K562 (cell line): ENCODE results near the gene SLC2A4. TPM values are rescaled to one million over a fixed set of nuclear protein-coding genes. Genes with fewer than 3 reads are reported as not detected.

Source experiments
- CAMTA2 ChIP-seq: fragments of 250-450 bp; sonication (Bioruptor Pico); conservative IDR thresholded peaks from 2 replicates; pipeline ENCODE4 v1.5.1; 2022
- ETS2 ChIP-seq: IDR thresholded peaks from 2 replicates; pipeline ENCODE4 v1.6.1; 2016; ENCODE audit warnings: borderline replicate concordance, missing genetic modification characterization, mild to moderate bottlenecking, moderate library complexity, missing compliant biosample characterization; ENCODE audit not compliant: poor library complexity, severe bottlenecking
- EZH2 ChIP-seq: IDR thresholded peaks from 2 replicates; pipeline ENCODE4 v1.6.1; 2012; ENCODE audit warnings: low read depth, mild to moderate bottlenecking, inconsistent platforms, low read length, borderline replicate concordance
- FOXA3 ChIP-seq, 2 experiments: fragments of 450-650 bp in 1 of 2; sonication (generic) in 1 of 2; formaldehyde crosslinking; IDR thresholded peaks in 1 of 2; conservative IDR thresholded peaks in 1 of 2; 2 replicates each; pipeline versions ENCODE4 v1.4.0 to v1.8.0; 2020 to 2022; ENCODE audit warnings: mild to moderate bottlenecking in 2 of 2, missing genetic modification reagents in 1 of 2
- FOXK2 ChIP-seq, 2 experiments: fragments of 450-650 bp; IDR thresholded peaks in 1 of 2; conservative IDR thresholded peaks in 1 of 2; 2 replicates each; pipeline ENCODE4 v1.6.1; 2016; ENCODE audit warnings: low read depth in 2 of 2, mild to moderate bottlenecking in 1 of 2
- MAZ ChIP-seq, 2 experiments: fragments of 450-650 bp in 1 of 2; sonication (generic) in 1 of 2; formaldehyde crosslinking; IDR thresholded peaks in 1 of 2; conservative IDR thresholded peaks in 1 of 2; 2 replicates each; pipeline versions ENCODE4 v1.4.0 to v1.5.0; 2020; ENCODE audit warnings: mild to moderate bottlenecking in 1 of 2, missing genetic modification reagents in 1 of 2
- NBN ChIP-seq: fragments of 450-650 bp; IDR thresholded peaks from 2 replicates; pipeline ENCODE4 v1.6.1; 2016; ENCODE audit warnings: low read depth, mild to moderate bottlenecking
- NFATC3 ChIP-seq: fragments of 450-650 bp; IDR thresholded peaks from 2 replicates; pipeline ENCODE4 v1.6.1; 2017; ENCODE audit warnings: mild to moderate bottlenecking
- PHTF2 ChIP-seq: fragments of 250-450 bp; sonication (Bioruptor Pico); IDR thresholded peaks from 2 replicates; pipeline ENCODE4 v1.5.0; 2021; ENCODE audit warnings: mild to moderate bottlenecking
- PYGO2 ChIP-seq: fragments of 450-650 bp; IDR thresholded peaks from 2 replicates; pipeline ENCODE4 v1.6.1; 2016; ENCODE audit warnings: mild to moderate bottlenecking, missing genetic modification characterization, moderate library complexity, missing compliant biosample characterization
- SIX5 ChIP-seq, 2 experiments: IDR thresholded peaks; 2 replicates each; pipeline ENCODE4 v1.6.1; 2011; ENCODE audit warnings: low read length in 2 of 2, borderline replicate concordance in 1 of 2, low read depth in 1 of 2, mild to moderate bottlenecking in 1 of 2, moderate library complexity in 1 of 2; ENCODE audit not compliant: insufficient read depth in 1 of 2
- ZNF121 ChIP-seq: sonication (generic); formaldehyde crosslinking; conservative IDR thresholded peaks from 2 replicates; pipeline ENCODE4 v1.8.0; 2022; ENCODE audit warnings: missing genetic modification reagents
- polyA plus RNA-seq, 8 experiments: library from polyadenylated mRNA; depleted of rRNA in 4 of 8; stranded (reverse) in 5 of 8; unstranded in 3 of 8; fragments of >200 nt; fragmentation: Nextera tagmentation in 2 of 8; fragmentation: Illumina TruSeq in 1 of 8; extraction: Ambion mirVana in 2 of 8; extraction: Trizol in 1 of 8; gene quantifications; 2 replicates each; pipeline versions ENCODE4 v1.2.1 to v1.2.3, GENCODE V29; 2011 to 2014; ENCODE audit warnings: inconsistent platforms in 1 of 8, missing spikeins in 1 of 8
- total RNA-seq, 7 experiments: library from RNA; depleted of rRNA in 6 of 7; stranded (reverse); fragments of >200 nt in 6 of 7; fragmentation: Illumina TruSeq in 2 of 7; extraction: Trizol in 2 of 7; gene quantifications; 2 replicates each; pipeline versions ENCODE4 v1.2.1 to v1.2.3, GENCODE V29; 2011 to 2021; ENCODE audit warnings: low replicate concordance in 1 of 7
- TF ChIP-seq, protein P1 (sequence below): fragments of 450-650 bp; IDR thresholded peaks from 2 replicates; pipeline ENCODE4 v1.6.1; 2017; ENCODE audit warnings: antibody characterized with exemption, mild to moderate bottlenecking
- TF ChIP-seq, protein P2 (sequence below): fragments of 250-450 bp; sonication (Bioruptor Pico); IDR thresholded peaks from 2 replicates; pipeline ENCODE4 v1.5.1; 2021; ENCODE audit warnings: mild to moderate bottlenecking
- TF ChIP-seq, protein P3 (sequence below): sonication (generic); formaldehyde crosslinking; IDR thresholded peaks from 2 replicates; pipeline ENCODE4 v1.4.0; 2020; ENCODE audit warnings: mild to moderate bottlenecking, missing genetic modification reagents
- TF ChIP-seq, protein P4 (sequence below): fragments of 250-450 bp; sonication (Bioruptor Pico); IDR thresholded peaks from 2 replicates; pipeline ENCODE4 v1.8.0; 2022; ENCODE audit warnings: inconsistent platforms

Gene SLC2A4
- total and polyA plus RNA-seq, 9 of the 15 experiments (the other 6 are each of a cell fraction or from before 2014, with no cell fraction given) = 0.74 to 3.5 (median 1.6) TPM

DNA sequence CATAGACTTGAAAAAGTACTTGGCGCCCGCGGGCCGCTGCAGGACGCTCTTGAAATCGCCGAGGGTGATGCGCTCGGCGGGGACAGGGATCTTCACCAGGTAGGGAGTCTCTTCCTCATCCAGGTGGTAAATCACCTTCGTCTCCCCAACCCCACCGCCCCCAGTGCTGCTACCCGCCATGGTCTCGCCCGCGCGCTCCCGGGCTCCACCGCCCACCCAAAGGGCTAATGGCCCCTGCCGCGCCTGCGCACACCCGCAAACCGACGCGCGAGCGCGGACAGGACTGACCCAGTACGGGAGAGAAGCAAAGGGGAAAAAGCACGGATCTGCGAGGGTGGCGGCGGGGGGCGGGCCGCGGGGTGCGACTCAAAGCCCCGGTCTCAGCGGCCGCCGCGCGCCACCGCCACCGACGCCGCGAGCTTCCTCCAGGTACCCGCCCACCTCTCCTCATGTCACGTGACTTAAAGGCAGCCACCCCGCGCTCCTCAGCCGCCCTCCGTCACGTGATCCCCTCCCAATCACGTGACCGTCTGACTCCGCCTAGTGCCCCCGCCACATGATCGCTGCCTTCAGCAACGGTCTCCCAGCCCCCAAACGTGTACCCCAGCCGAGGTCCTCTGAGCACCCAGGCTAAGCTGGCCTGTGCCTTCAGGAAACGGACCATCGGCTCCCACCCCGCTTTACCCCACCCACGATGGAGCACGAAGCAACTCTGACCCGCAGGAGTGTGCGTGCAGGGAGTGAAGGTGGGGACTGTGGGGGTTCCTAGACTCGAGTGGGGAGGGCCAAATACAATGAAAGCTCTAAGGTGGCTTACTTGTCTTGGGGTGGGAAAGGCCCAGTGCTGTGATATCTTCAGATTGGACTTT is 47.2 kb upstream of the SLC2A4 start, which contains the start of gene DVL2 (continued):
- TF ChIP-seq, protein P1, sequence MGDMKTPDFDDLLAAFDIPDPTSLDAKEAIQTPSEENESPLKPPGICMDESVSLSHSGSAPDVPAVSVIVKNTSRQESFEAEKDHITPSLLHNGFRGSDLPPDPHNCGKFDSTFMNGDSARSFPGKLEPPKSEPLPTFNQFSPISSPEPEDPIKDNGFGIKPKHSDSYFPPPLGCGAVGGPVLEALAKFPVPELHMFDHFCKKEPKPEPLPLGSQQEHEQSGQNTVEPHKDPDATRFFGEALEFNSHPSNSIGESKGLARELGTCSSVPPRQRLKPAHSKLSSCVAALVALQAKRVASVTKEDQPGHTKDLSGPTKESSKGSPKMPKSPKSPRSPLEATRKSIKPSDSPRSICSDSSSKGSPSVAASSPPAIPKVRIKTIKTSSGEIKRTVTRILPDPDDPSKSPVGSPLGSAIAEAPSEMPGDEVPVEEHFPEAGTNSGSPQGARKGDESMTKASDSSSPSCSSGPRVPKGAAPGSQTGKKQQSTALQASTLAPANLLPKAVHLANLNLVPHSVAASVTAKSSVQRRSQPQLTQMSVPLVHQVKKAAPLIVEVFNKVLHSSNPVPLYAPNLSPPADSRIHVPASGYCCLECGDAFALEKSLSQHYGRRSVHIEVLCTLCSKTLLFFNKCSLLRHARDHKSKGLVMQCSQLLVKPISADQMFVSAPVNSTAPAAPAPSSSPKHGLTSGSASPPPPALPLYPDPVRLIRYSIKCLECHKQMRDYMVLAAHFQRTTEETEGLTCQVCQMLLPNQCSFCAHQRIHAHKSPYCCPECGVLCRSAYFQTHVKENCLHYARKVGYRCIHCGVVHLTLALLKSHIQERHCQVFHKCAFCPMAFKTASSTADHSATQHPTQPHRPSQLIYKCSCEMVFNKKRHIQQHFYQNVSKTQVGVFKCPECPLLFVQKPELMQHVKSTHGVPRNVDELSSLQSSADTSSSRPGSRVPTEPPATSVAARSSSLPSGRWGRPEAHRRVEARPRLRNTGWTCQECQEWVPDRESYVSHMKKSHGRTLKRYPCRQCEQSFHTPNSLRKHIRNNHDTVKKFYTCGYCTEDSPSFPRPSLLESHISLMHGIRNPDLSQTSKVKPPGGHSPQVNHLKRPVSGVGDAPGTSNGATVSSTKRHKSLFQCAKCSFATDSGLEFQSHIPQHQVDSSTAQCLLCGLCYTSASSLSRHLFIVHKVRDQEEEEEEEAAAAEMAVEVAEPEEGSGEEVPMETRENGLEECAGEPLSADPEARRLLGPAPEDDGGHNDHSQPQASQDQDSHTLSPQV = no peak
- TF ChIP-seq, protein P2, sequence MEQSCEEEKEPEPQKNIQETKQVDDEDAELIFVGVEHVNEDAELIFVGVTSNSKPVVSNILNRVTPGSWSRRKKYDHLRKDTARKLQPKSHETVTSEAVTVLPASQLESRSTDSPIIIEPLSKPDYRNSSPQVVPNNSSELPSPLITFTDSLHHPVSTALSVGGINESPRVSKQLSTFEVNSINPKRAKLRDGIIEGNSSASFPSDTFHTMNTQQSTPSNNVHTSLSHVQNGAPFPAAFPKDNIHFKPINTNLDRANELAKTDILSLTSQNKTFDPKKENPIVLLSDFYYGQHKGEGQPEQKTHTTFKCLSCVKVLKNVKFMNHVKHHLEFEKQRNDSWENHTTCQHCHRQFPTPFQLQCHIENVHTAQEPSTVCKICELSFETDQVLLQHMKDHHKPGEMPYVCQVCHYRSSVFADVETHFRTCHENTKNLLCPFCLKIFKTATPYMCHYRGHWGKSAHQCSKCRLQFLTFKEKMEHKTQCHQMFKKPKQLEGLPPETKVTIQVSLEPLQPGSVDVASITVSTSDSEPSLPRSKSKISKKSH = peak; percentile 49
- no peak for TF ChIP-seq NFATC3
- TF ChIP-seq ZNF121 = no peak
- no peak for TF ChIP-seq PYGO2 (tag)
- TF ChIP-seq, protein P3, sequence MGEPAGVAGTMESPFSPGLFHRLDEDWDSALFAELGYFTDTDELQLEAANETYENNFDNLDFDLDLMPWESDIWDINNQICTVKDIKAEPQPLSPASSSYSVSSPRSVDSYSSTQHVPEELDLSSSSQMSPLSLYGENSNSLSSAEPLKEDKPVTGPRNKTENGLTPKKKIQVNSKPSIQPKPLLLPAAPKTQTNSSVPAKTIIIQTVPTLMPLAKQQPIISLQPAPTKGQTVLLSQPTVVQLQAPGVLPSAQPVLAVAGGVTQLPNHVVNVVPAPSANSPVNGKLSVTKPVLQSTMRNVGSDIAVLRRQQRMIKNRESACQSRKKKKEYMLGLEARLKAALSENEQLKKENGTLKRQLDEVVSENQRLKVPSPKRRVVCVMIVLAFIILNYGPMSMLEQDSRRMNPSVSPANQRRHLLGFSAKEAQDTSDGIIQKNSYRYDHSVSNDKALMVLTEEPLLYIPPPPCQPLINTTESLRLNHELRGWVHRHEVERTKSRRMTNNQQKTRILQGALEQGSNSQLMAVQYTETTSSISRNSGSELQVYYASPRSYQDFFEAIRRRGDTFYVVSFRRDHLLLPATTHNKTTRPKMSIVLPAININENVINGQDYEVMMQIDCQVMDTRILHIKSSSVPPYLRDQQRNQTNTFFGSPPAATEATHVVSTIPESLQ (CRISPR knock-in tag) = no peak
- TF ChIP-seq ETS2 (tag) = no peak
- no peak for TF ChIP-seq NBN
- peak in 1 of 2 experiments; percentile 91; a peak in 2 of 4 replicates for TF ChIP-seq FOXK2 (conservative IDR thresholded peaks at IDR 0.05 in 1 of 2, IDR thresholded peaks at IDR 0.05 in 1 of 2; ENCODE audit: low read depth in 2 of 2)
- peak; percentile 38; the same call in 1 of the 2 replicates for TF ChIP-seq PHTF2 (CRISPR knock-in tag)
- TF ChIP-seq CAMTA2 = peak; percentile 33; the same call in 1 of the 2 replicates
- no peak for TF ChIP-seq EZH2
- TF ChIP-seq MAZ (CRISPR knock-in tag; conservative IDR thresholded peaks at IDR 0.05 in 1 of 2, IDR thresholded peaks at IDR 0.05 in 1 of 2) = peak; percentile 86 to 95
- TF ChIP-seq FOXA3 (CRISPR knock-in tag; conservative IDR thresholded peaks at IDR 0.05 in 1 of 2, IDR thresholded peaks at IDR 0.05 in 1 of 2) = no peak
- TF ChIP-seq, protein P4, sequence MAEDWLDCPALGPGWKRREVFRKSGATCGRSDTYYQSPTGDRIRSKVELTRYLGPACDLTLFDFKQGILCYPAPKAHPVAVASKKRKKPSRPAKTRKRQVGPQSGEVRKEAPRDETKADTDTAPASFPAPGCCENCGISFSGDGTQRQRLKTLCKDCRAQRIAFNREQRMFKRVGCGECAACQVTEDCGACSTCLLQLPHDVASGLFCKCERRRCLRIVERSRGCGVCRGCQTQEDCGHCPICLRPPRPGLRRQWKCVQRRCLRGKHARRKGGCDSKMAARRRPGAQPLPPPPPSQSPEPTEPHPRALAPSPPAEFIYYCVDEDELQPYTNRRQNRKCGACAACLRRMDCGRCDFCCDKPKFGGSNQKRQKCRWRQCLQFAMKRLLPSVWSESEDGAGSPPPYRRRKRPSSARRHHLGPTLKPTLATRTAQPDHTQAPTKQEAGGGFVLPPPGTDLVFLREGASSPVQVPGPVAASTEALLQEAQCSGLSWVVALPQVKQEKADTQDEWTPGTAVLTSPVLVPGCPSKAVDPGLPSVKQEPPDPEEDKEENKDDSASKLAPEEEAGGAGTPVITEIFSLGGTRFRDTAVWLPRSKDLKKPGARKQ (CRISPR knock-in tag) = no peak
- TF ChIP-seq SIX5 (IDR thresholded peaks at IDR 0.05; ENCODE audit: borderline replicate concordance in 1 of 2, insufficient read depth in 1 of 2, low read depth in 1 of 2, low read length in 2 of 2) = no peak; a peak in 1 of 4 replicates
